GM18511 (cell line): ENCODE data around the gene NCLN.
"Not testable (repeated sequence)": the region's sequence is repeated elsewhere in the genome, so short reads cannot be mapped to it uniquely, and the experiment has no call there.

ENCODE experiments used
- ATAC-seq: cut with Tn5 transposase; IDR thresholded peaks from one replicate; pipeline ENCODE4 v1.9.1; 2021; ENCODE audit warnings: mild to moderate bottlenecking, moderate library complexity; ENCODE audit not compliant: unreplicated experiment

NCLN gene

DNA sequence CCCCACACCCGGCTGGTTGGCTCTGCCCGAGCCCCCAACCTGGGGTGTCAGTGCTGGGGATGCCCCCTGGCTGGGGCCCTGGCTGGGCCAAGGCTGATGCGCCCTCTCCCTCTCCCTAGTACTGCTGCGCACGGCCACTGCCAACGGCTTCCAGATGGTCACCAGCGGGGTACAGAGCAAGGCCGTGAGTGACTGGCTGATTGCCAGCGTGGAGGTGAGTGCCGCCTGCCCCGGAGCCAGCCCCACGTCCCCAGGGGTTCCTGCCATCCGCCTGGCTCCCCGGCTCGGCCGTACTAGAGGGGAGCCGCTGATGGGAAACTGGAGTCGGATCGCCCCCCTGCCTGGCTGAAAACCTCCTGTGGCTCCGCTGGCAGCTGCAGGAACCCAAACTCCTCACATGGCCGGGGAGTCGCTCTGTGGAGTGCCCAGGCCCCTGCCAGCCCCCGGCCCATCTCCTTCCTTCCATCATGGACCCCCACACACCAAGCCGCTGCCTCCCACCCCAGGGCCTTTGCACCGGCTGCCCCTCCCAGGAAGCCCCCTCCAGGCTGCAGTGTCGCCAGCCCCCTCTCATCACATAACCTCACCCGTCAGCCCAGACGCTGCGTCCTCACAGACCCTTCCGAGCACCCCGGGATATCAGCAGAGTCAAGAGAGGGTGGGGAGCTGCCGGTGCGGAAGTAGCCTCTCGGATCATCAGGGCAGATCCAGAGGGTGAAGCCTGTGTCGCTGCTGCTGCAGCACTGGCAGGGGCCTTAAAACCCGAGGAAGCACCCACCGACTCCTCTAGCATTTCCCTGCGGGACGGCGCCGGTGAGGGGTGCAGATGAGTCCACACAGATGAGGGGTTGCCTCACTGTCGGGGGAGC, 10.6 kb downstream of the NCLN start:
- ATAC-seq = no peak

DNA sequence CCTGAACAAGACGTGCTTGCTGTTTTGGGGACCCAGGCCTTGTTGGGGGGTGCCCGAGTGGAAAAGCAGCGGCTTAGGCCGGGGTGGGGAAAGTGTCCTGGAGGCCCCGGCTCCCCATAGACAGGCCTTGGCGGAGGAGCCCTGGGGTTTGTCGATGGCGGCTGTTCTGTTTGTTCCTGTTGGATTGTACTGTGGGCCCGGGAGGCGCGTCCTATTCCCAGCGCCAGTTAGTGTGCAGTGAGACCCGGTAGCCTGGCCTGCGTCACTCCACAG, 11.1 kb downstream of the NCLN start:
- no peak for ATAC-seq

DNA sequence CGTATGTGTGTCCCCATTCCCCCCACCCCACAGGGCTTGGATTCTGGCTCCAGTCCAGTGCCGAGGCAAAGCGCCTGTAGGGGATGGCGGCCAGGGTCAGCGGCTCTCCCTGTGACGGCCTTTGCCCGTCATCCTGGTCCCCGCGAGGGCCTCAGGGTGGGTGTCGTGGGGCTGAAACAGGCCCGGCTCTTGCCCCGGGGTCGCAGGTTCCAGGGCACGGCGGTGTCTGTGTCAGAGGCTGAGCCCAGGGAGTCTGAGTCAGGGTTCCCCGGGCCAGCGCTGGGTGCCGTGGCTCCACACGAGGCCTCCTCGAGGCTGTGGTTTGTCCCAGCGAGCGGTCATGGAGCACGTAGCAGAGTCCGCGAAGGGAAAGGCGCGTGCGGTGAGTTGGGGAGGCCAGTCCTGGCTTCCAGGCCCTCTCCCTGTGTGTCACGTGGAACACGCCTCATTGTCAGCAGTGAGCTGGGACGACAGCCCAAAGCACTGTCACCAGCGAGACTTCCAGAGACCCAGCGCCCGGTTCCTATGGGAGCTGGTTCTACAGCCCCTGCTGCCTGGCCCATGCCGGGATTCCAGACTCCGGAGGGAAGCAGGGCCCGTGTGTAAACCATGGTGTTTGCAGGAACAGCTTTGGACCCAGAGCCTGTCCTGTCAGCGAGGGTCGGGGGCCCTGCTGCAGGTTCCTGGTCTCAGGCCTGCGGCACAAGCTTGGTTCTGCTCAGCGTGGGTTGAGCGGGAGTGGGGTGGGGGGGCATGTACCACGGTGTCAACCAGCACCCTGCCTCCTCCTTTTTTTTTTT, 13.4 kb downstream of the NCLN start:
- no peak for ATAC-seq

DNA sequence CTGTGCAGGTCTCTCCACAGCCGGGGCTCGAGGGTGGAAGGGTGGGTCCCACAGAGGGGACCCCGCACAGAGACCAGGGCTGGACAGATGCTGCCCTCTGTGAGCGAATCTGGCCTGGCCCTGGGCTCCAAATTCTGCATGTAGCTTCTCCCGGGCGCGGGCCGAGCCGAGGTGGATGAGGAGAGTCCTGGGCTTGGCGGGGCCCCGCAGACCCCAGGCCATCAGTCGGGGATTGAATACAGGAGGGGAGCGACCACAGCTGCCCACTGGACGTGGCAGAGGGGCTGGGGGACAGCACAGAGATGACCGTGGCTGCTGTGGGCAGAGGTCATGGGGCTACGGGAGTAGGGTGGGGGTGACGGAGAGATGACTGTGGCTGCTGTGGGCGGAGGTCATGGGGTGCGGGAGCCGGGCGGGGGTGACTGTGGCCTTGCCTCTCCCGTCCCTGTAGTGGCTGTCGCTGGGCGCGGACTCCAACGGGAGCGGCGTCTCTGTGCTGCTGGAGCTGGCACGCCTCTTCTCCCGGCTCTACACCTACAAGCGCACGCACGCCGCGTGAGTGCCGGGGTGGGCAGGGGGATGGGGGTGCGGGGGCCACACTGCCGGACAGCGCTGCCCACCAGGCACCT, 15.5 kb downstream of the NCLN start:
- ATAC-seq = no peak

DNA sequence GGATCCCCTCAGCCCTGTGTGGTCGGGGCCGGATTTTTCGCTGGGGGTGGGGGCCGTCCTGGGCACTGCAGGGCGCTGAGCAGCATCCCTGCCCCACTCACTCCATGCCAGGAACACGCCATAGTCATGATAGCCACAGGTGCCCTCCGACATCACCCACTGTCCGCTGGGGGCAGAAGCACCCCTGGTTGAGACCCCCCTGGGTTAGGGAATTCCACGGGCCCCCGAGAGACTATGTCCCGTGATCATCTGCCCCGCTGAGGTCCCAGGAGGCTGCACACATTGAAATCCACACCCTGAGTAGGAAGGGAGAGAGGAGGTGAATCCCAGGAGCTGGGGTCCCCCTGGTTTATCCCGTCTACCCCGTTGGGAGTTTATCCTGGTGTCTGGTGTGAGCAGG, 16.2 kb downstream of the NCLN start:
- no peak for ATAC-seq

DNA sequence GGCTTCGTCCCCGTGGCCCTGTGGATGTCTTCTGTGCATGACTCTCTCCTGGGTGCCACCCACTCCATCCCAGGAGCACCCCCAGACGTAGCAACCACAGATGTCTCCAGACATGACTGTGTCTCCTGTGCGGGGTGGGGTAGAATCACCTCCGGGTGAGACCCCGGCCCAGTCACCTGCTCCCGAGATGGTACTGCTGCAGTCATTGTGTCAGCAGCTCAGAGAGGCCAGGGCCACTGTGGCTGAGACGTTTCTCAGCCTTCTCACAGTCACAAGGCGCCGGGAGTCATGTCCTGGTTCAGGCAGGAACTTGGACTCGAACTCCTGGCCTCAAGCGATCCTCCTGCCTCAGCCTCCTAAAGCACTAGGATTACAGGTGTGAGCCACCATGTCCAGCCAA, 16.6 kb downstream of the NCLN start:
- no peak for ATAC-seq

DNA sequence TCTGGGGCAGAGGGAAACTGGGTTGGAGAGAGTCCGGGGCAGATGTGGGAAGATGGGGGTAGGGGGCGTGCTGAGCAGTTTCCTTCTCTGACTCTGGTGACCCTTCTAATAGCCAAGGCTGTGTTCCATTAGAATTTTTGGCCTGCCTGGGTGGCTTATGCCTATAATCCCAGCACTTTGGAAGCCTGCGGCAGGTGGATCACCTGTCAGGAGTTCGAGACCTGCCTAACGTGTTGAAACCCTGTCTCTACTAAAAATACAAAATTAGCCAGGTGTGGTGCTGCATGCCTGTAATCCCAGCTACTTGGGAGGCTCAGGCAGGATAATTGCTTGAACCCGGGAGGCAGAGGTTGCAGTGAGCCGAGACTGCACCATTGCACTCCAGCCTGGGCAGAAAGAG, 17.2 kb downstream of the NCLN start:
- ATAC-seq = not testable (repeated sequence)

DNA sequence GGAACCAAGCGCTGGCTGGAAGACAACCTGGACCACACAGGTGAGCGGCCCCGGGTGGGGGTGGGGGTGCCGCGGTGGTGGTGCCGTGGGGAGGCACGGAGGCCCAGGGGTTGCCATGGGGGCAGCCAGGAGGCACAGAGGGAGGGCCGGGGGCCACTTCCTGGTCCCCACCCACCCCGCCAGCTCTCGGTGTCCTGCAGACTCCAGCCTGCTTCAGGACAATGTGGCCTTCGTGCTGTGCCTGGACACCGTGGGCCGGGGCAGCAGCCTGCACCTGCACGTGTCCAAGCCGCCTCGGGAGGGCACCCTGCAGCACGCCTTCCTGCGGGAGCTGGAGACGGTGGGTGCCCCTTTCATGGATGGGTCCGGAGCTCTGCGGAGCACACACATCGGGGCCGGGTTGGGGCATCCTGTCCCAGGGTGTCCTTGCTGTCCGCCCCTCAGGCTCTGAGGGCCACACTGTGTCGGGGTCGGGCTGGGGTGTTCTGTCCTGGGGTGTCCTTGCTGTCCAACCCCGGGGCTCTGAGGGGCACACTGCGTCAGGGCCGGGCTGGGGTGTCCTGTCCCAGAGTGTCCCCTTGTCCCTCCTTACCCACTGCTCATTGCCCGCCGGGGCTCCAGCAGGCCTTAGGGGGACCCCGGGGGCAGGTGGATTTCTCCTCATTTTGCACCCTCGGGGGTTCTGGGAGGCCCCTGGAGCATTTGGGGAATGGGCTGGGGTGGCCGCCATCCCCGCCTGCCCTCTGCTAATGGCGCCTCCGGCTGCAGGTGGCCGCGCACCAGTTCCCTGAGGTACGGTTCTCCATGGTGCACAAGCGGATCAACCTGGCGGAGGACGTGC, 18.3 kb downstream of the NCLN start:
- ATAC-seq = no peak

DNA sequence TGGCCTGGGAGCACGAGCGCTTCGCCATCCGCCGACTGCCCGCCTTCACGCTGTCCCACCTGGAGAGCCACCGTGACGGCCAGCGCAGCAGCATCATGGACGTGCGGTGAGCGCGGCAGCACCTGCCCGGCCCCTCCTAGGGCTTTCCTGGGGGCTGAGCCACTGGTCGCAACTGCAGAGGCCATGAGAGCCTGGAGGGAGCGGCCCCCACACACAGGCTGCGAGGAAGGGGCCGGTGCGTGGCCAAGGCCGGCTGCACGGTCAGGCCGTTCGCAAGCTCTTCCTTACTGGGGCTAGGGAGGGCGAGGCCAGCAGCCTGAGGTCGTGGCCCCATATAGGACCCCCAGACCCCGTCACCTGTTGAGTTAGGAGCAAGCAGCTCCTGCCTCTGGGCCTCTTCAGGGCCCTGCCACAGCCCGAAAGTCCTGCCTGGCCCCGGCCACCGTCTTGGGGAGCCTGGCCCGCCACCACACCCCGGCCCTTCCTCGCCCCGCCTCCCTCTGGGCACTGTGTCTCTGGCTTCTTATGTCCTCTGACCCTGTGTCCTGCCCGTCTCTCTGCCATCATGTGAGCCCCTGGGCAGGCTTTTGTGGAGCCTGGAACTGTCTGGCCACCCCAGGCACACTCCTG, 19.0 kb downstream of the NCLN start:
- no peak for ATAC-seq

DNA sequence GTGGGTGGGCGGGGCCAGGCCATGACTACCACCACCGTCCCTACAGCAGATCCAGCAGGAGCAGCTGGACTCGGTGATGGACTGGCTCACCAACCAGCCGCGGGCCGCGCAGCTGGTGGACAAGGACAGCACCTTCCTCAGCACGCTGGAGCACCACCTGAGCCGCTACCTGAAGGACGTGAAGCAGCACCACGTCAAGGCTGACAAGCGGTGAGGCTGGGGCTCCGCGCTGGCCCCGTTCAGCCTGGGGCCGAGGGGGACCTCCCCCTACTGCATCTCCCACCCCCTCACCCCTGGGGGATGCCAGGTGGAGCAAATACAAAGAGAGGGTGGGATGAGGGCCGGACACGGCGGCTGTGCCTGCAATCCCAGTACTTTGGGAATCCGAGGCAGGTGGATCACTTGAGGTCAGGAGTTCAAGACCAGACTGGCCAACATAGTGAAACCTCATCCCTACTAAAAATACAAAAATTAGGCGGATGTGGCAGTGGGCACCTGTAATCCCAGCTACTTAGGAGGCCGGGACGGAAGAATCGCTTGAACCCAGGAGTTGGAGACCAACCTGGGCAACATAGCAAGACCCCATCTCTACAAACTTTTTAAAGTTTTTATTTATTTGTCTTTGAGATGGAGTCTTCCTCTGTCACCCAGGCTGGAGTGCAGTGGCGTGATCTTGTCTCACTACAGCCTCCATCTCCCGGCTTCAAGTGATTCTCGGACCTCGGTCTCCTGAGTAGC, 20.7 kb downstream of the NCLN start:
- no peak for ATAC-seq

DNA sequence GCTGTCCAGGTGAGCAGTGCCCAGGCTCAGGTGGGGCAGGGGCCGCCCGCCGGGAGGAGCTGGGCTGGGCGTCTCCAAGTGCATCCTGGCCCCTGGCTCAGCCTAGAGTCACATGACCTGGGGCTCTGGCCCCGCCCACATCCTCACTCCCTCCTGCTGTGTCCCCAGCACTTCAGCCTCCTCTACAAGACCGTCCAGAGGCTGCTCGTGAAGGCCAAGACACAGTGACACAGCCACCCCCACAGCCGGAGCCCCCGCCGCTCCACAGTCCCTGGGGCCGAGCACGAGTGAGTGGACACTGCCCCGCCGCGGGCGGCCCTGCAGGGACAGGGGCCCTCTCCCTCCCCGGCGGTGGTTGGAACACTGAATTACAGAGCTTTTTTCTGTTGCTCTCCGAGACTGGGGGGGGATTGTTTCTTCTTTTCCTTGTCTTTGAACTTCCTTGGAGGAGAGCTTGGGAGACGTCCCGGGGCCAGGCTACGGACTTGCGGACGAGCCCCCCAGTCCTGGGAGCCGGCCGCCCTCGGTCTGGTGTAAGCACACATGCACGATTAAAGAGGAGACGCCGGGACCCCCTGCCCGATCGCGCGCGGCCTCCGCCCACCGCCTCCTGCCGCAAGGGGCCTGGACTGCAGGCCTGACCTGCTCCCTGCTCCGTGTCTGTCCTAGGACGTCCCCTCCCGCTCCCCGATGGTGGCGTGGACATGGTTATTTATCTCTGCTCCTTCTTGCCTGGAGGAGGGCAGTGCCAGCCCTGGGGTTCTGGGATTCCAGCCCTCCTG, 21.9 kb downstream of the NCLN start:
- ATAC-seq = no peak

DNA sequence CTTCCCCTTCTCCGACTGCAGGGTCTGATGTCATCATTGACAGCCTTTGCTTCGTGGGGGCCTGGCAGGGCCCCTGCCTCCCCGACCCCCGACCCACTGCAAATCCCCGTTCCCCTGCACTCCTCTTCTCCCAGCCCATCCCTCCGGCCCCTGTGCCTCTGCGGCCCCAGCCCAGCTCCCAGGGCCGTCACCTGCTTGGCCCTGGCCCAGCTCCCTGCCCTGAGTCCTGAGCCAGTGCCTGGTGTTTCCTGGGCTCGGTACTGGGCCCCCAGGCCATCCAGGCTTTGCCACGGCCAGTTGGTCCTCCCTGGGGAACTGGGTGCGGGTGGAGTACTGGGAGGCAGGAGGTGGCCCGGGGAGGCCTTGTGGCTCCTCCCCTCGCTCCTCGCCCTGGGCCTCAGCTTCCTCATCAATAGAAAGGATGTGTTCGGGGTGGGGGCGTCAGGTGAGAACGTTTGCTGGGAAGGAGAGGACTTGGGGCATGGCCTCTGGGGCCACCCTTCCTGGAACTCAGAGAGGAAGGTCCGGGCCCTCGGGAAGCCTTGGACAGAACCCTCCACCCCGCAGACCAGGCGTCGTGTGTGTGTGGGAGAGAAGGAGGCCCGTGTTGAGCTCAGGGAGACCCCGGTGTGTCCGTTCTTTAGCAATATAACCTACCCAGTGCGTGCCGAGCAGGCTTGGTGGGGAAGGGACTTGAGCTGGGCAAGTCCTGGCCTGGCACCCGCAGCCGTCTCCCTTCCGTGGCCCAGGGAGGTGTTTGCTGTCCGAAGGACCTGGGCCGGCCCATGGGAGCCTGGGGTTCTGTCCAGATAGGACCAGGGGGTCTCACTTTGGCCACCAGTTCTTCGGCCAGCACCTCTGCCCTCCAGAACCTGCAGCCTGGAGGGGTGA, 22.8 kb downstream of the NCLN start:
- no peak for ATAC-seq

DNA sequence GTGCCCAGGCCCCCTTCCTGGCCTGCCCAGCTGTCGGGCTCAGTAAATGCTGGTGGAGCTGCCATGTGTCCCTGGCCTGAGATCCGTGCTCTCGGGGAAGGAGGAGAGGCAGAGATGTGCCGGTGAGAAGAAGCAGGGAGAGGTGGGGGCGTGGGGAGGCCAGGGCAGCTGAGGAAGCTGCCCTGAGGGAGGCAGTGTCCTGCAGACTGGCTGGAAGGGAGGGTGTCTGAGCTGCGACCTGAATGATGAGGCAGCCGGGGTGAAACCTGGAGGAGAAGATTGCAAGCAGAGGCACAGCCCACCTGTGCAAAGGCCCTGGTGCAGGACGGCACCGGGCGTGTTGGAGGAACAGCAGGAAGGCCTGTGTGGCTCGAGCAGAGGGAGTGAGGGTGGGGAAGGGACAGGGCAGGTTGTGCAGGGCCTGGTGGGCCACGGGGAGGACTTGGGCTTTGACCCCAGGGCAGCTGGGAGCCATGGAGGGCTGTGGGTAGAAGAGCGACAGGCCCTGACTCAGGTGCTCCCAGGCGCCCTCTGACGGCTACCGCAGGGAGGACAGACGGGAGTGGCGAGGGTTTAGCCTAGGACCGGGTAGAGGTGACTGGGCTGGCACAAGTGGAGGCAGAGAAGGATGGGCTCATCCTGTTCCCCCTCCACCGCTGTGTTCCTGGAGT, 24.8 kb downstream of the NCLN start:
- no peak for ATAC-seq

DNA sequence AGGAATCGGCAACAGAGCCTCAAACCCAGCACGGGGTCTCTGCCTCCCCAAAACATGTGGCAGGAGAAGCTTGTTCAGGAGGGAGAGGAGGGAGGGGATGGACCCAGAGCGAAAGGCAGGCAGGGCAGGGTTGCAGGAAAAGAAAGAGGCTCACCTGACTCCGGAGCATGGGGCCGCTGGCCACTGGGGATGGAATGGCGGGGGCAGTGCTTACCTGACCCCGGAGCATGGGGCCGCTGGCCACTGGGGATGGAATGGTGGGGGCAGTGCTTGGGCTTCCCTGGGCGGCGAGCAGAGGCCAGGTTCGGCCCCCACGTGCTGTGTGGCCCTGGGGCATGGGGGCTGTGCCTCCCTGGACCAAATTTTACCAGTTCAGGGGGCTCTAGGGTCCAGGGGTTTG, 25.5 kb downstream of the NCLN start:
- ATAC-seq = no peak

DNA sequence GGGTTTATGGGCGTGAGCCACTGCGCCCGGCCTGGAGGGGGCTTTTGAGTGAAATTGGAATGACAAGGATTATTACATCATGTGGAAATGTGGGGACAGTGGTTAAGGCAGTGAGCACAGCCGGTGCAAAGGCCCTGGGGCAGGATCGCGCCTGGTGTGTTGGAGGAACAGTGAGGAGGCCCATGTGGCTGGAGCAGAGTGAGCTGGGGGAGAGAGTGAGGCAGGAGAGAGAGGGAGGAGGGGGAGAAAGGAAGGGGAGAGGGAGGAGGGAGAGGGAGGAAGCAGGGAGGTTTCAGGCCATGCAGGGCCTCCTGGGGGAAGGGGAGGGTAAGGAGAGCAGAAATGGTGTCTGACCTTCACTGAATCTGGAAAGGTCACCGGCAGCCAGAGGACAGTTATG, 27.4 kb downstream of the NCLN start:
- no peak for ATAC-seq

DNA sequence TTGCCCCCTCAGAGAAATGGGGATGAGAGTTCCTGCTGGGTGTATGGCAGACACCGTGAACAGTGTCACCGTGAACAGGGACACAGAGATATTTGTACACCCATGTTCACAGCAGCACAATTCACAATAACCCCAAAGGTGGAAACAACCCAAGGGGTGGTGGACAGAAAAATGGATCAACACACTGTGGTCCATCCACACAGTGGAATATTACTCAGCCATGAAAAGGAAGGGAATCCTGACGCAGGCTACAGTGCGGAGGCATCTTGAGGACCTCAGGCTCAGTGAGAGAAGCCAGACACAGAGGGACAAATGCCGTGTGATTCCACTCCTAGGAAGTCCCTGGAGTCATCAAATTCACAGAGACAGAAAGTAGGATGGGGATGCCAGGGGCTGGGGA, 31.1 kb downstream of the NCLN start:
- no peak for ATAC-seq

DNA sequence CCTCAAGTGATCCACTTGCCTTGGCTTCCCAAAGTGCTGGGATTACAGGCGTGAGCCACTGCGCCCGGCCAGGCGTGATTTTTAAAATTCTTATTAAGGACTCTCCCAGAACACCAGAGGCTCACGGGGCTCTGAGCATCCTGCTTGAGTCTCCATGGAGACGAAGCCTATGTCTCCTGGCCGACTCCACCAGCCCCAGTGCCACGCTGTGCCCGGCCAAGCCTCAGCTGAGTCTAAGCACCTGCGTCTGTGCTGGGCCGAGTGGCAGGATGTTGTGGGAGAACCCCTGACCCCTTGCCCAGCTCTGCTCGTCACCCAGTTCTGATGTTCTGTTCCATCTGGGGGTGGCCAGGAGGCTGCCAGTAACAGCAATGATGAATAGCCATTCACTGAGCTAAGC, 34.8 kb downstream of the NCLN start:
- no peak for ATAC-seq

DNA sequence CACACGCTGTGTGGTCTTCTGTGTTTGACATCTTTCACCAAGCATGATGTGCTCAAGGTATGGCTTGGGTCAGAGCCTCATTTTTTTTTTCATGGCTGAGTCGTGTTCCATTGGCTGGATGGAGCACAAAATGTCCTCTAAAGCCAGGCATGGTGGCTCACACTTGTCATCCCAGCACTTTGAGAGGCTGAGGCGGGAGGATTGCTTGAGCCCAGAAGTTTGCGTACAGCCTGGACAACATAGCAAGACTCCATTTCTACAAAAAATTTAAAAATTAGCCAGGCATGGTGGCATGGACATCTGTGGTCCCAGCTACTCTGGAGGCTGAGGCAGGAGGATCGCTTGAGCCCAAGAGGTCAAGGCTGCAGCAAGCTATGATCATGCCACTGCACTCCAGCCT, 35.8 kb downstream of the NCLN start:
- ATAC-seq = not testable (repeated sequence)
